ENCODE data around the gene USP19.

USP19 gene

GRCh38 chr3:49134471-49135265, 14.0 kb upstream of the USP19 start:
- in situ Hi-C loops (cut with HindIII; ENCODE audit: low sequenced_read_pairs) = no loop called here

- in situ Hi-C loops (cut with HindIII; ENCODE audit: low sequenced_read_pairs) = no loop called here
These were observed 12.8 kb upstream of the USP19 start for GRCh38 chr3:49133226-49133951.

DNA sequence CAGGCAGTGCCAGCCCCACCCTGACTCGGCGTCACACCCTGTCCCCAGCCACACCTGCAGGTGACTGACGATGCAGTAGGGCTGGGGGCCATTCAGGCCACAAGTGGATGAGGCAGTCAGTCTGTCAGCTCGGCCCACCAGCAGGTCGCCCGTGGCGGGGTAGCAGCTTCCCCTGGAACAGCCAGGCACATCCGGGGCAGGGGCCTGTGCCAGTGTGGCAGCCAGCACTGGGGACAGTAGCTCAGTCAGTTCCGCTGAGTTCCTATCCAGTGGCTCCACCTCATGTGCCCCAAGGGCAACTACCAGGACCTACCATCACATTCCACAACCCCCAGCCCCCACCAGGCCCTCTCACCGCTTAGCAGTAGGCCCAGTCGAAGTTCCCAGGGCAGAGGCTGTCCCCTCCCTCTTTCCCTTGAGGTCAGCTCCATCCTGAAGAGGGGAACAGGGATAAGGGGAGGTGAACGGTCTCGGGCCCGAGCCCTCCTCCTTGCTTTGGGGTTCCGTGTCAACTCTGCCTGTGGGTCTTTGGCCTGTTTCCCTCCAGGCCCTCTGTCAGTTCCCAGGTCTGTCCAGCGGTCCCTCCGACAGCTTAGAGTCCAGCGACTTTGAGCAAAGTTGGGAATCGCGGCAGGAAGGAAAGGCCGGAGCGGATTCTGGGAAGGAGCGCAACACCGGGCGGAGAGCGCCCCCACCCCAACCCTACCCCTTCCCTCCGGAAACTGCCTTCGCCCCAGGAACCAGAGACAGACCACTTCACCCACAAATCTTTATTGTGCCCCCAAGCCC, 12.0 kb upstream of the USP19 start, which contains the start of gene LAMB2:
Gene LAMB2, minus strand, starts transcription at position 614 of the 789 bp plus-strand sequence. Its CDS starts 183 bp downstream, at position 431.
- in situ Hi-C loops (cut with HindIII; ENCODE audit: low sequenced_read_pairs) = no loop called here

DNA sequence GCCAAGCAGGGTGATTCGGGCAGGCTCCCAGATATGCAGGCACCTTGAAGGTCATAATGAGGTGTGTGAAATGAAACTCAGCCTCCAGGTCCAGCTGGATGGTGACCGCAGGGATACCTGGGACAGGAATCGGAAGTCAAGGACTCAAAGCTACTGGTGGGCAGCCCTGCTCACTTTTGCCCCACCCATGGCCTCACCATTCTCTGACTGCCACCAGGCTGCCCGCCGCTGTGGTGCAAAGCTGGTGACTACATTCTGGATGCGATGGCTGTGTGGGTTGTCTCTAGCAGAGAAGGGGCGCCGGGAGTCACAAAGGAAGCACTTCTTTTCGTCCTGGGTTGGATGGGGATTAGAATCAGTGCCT, 11.4 kb upstream of the USP19 start:
- in situ Hi-C loops (cut with HindIII; ENCODE audit: low sequenced_read_pairs) = no loop called here

DNA sequence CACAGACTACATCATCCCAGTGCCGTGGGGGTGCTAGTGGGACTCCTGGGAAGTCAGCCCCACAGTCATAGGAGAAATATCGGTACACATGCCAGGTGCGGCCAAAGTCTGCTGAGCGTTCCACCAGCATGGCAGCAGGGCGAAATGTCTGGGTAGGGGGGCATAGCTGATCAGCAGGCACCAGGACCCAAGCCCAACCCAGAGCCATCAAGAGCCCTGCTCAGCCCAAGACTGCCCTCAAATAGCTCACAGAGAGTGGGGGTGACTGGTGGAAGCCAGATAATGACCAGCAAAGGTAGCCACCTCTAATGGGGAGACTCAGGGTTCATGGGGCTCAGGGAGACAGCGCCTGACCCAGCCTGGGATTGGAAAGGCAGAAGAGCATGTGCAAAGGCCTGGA, 11.0 kb upstream of the USP19 start:
- in situ Hi-C loops (cut with HindIII; ENCODE audit: low sequenced_read_pairs) = no loop called here

GRCh38 chr3:49131040-49131439, 10.4 kb upstream of the USP19 start:
- in situ Hi-C loops (cut with HindIII; ENCODE audit: low sequenced_read_pairs) = no loop called here

DNA sequence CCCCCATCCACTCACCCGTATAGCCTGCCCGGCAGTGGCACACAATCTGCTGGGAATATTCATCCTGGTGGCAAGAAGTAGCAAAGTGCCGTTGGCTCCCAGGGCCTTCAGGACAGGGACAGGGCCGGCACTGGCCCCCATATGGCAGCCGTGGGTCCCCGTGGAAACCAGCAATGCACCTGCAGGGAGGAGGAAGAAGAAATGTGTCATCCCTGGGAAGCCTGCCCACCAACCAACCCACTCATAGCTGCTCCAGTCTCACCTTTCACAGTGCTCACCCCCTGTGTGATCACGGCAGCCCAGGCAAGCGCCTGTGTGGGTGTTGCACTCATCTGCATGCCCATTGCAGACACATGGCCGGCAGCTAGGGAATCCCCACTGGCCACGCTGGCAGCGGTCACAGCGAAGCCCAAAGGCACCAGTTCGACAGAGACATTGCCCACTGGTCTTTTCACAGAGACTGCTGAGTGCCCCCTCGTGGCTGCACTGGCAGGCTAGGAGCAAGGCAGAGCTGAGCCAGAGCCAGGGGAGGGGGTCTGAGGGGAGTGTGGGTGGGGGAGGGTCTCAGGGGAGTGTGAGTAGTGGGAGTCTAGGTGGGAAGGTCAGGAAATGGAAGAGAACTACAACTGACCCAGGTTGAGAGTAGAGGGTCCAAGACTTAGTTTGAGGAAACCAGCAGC, 4.5 kb upstream of the USP19 start:
- in situ Hi-C loops (cut with HindIII; ENCODE audit: low sequenced_read_pairs) = no loop called here

GRCh38 chr3:49124203-49124602, 3.6 kb upstream of the USP19 start:
- in situ Hi-C loops (cut with HindIII; ENCODE audit: low sequenced_read_pairs) = no loop called here

GRCh38 chr3:49123687-49124086, 3.1 kb upstream of the USP19 start:
- in situ Hi-C loops (cut with HindIII; ENCODE audit: low sequenced_read_pairs) = no loop called here

DNA sequence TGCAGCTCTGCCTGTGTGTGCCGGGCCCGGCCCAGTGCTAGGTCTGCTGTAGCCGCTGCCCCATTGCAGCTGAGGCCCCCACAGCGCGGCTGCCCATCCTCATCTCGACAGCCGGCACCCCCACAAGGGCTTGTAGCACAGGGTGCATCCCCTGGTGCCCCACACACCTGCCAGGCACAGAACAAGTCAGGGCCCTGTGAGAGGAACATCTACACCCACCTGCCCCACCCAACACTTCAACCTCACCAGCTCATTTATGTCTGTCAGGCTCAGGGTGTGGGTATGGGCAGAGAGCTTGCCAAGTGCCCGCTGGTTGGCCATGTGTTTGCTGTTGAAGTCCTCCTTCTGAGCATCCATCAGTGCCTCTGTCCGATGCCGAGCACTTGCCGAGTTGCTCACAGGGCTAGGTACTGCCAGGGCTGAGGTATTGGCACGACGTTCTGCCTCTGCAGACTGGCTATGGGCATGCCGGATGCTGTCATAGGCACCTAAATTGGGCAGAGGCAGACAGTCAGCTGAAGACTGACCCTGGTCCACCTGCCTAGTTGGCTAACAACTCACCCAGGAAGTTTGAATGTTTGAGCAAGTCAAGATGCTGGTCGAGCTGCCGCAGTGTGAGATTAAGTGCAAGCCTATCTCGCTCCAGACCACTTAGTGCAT, 2.4 kb upstream of the USP19 start:
- in situ Hi-C loops (cut with HindIII; ENCODE audit: low sequenced_read_pairs) = no loop called here

DNA sequence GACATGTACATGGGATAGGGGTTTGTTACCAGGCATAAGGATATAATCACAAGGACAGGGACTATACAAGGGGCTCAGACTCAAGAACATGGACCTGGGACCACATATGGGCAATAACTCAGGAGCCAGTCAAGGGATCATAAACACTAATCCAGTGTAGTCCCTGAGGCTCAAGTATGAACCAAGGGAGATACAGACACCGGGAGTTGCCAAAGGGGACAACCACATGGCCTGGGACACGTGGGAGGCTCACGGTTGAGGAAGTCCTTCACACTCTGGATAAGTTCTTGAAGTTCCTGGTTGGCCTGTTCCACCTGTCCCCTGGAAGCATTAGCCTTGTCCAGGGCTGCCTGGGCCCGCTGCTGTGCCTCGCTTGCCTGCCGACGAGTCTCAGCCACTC, 1.8 kb upstream of the USP19 start:
- in situ Hi-C loops (cut with HindIII; ENCODE audit: low sequenced_read_pairs) = no loop called here

DNA sequence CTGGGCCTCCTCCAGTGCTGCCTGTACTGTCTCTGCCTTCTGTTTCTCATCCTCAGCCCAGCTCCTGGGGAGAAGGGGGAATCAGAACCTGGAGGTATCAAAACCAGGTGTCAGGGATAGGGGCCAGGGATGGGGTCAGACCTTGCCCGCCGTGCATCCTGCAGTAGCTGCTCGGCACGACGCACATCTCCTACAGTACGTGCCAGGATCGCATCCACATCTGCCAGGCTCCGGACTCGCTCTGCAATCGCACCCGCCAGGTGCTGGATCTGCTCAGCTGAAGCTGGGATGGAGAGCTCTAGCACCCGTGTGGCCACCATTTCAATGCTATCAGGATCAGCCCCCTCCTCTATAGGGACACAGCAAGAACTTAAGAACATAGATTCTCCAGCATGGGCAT, 1.4 kb upstream of the USP19 start:
- in situ Hi-C loops (cut with HindIII; ENCODE audit: low sequenced_read_pairs) = no loop called here

- in situ Hi-C loops (cut with HindIII; ENCODE audit: low sequenced_read_pairs) = no loop called here
These were observed 611 bp upstream of the USP19 start for GRCh38 chr3:49121132-49121736.

- in situ Hi-C loops (cut with HindIII; ENCODE audit: low sequenced_read_pairs) = no loop called here
These were observed 556 bp downstream of the USP19 start for GRCh38 chr3:49120096-49120437.

- in situ Hi-C loops (cut with HindIII; ENCODE audit: low sequenced_read_pairs) = no loop called here
These were observed 1.2 kb downstream of the USP19 start for GRCh38 chr3:49119439-49119838.

GRCh38 chr3:49119036-49119435, 1.6 kb downstream of the USP19 start:
- in situ Hi-C loops (cut with HindIII; ENCODE audit: low sequenced_read_pairs) = no loop called here

DNA sequence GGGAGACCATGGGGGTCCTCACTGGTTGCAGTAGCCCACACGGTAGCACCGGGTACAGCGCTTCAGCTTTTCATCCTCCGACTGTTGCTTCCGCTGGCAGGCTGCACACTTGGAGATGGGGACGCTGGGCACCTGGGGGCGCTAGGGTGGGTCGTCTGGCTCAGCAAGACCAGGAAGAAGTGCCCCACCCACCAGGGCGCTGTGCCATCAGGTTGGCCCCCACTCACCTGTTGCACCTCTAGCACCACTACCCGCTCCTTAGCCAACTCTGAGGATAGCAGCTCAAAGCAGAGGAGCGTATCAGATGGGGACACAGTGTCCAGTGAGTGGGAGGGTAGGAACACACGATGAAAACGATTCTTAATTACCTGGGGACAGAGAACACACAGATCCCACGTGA, 8.4 kb downstream of the USP19 start:
- in situ Hi-C loops (cut with HindIII; ENCODE audit: low sequenced_read_pairs) = no loop called here

DNA sequence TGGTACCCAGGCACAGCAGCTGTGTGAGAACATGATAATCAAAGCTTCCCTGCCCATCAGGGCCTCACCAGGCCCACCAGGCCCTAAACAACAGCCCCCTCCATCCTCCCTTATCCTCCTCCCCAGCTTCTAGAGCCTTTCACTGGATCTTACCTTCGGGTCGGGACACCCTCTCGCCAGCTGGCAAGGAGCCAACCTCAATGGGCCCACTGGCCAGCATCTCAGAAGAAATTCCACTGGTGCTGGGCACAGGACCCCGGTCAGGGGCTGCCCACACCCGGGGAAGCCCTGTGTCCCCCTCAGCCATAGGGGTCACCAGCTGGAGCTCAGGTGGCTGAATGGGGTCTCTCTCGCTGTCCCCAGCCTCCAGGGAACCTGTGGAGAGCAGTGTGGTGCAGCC, 9.3 kb downstream of the USP19 start:
- in situ Hi-C loops (cut with HindIII; ENCODE audit: low sequenced_read_pairs) = no loop called here

DNA sequence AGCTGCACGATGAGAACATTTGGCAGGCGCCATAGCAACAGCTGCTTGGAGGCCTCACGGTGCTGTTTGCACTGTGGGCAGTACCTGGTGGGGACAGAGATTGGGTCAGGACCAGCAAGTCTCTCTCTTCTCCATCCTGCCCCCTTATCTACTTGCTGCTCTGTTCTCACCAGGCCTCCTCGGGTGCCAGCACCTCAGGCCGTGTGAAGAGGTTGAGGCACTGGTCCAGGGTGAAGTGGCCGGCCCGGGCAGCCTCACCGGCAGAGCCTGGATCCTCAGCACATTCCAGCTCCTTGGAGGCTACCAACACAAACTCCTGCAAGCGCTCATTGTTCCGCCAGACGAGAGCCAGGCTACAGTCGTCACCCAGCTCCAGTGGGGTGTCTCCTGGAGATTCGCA, 9.8 kb downstream of the USP19 start:
- in situ Hi-C loops (cut with HindIII; ENCODE audit: low sequenced_read_pairs) = no loop called here

GRCh38 chr3:49108346-49108745, 12.3 kb downstream of the USP19 start:
- in situ Hi-C loops (cut with HindIII; ENCODE audit: low sequenced_read_pairs) = no loop called here
